HEK293 (cell line): ENCODE results near the gene RUSF1.
A peak's percentile ranks its signal among the peaks of the same experiment; 100 is the strongest.

Source experiments
- GFI1B ChIP-seq: fragments of 450-650 bp; formaldehyde crosslinking; IDR thresholded peaks from 2 replicates; pipeline ENCODE4 v1.5.1; 2016; ENCODE audit warnings: missing biosample characterization, missing genetic modification characterization
- SP2 ChIP-seq: fragments of 450-650 bp; formaldehyde crosslinking; IDR thresholded peaks from 2 replicates; pipeline ENCODE4 v1.5.1; 2016; ENCODE audit warnings: missing biosample characterization, missing genetic modification characterization
- ZBTB11 ChIP-seq: fragments of 450-650 bp; formaldehyde crosslinking; conservative IDR thresholded peaks from 2 replicates; pipeline ENCODE4 v1.5.1; 2016; ENCODE audit warnings: low read depth, missing biosample characterization, missing genetic modification characterization
- ZNF202 ChIP-seq: fragments of 450-650 bp; formaldehyde crosslinking; IDR thresholded peaks from 2 replicates; pipeline ENCODE4 v1.5.1; 2016; ENCODE audit warnings: missing biosample characterization, missing genetic modification characterization, borderline replicate concordance
- ZNF324 ChIP-seq: fragments of 450-650 bp; formaldehyde crosslinking; IDR thresholded peaks from 2 replicates; pipeline ENCODE4 v1.5.1; 2016; ENCODE audit warnings: missing biosample characterization, missing genetic modification characterization
- ZNF404 ChIP-seq: fragments of 450-650 bp; formaldehyde crosslinking; IDR thresholded peaks from 2 replicates; pipeline ENCODE4 v1.5.1; 2017; ENCODE audit warnings: missing biosample characterization, missing genetic modification characterization
- ZNF600 ChIP-seq: fragments of 450-650 bp; formaldehyde crosslinking; IDR thresholded peaks from 2 replicates; pipeline ENCODE4 v1.5.1; 2016; ENCODE audit warnings: missing biosample characterization, missing genetic modification characterization
- ZNF624 ChIP-seq: fragments of 450-650 bp; formaldehyde crosslinking; IDR thresholded peaks from 2 replicates; pipeline ENCODE4 v1.5.1; 2017; ENCODE audit warnings: missing biosample characterization, missing genetic modification characterization
- ZNF701 ChIP-seq: fragments of 450-650 bp; formaldehyde crosslinking; IDR thresholded peaks from 2 replicates; pipeline ENCODE4 v1.5.1; 2016; ENCODE audit warnings: missing biosample characterization, missing genetic modification characterization
- TF ChIP-seq, protein P1 (sequence below): fragments of 450-650 bp; formaldehyde crosslinking; IDR thresholded peaks from 2 replicates; pipeline ENCODE4 v1.5.1; 2016; ENCODE audit warnings: missing biosample characterization, missing genetic modification characterization
- TF ChIP-seq, protein P2 (sequence below): fragments of 450-650 bp; formaldehyde crosslinking; IDR thresholded peaks from 2 replicates; pipeline ENCODE4 v1.5.1; 2016; ENCODE audit warnings: missing biosample characterization, missing genetic modification characterization
- TF ChIP-seq, protein P3 (sequence below): fragments of 450-650 bp; formaldehyde crosslinking; IDR thresholded peaks from 2 replicates; pipeline ENCODE4 v1.5.1; 2016; ENCODE audit warnings: missing biosample characterization, missing genetic modification characterization, borderline replicate concordance

RUSF1 gene

GRCh38 chr16:31458844-31459686 is 49.1 kb downstream of the RUSF1 start, which contains the start of gene ARMC5 (continued):
- TF ChIP-seq ZNF324 (tag by site-specific recombination) (0 out of 2 replicates have a peak, but pooled peaks have one; percentile 69), GFI1B (no peak), ZNF701 (tag by site-specific recombination) (no peak), ZBTB11 (tag by site-specific recombination) (peak; percentile 94), ZNF202 (tag by site-specific recombination) (no peak), ZNF404 (tag by site-specific recombination) (no peak), ZNF624 (tag by site-specific recombination) (no peak), ZNF600 (tag by site-specific recombination) (peak; percentile 38; the same call in 1 of the 2 replicates), SP2 (tag by site-specific recombination) (peak; percentile 90)
- TF ChIP-seq, protein P1, sequence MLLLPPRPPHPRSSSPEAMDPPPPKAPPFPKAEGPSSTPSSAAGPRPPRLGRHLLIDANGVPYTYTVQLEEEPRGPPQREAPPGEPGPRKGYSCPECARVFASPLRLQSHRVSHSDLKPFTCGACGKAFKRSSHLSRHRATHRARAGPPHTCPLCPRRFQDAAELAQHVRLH (tag by site-specific recombination) = peak; percentile 72; the same call in 1 of the 2 replicates
- TF ChIP-seq, protein P2, sequence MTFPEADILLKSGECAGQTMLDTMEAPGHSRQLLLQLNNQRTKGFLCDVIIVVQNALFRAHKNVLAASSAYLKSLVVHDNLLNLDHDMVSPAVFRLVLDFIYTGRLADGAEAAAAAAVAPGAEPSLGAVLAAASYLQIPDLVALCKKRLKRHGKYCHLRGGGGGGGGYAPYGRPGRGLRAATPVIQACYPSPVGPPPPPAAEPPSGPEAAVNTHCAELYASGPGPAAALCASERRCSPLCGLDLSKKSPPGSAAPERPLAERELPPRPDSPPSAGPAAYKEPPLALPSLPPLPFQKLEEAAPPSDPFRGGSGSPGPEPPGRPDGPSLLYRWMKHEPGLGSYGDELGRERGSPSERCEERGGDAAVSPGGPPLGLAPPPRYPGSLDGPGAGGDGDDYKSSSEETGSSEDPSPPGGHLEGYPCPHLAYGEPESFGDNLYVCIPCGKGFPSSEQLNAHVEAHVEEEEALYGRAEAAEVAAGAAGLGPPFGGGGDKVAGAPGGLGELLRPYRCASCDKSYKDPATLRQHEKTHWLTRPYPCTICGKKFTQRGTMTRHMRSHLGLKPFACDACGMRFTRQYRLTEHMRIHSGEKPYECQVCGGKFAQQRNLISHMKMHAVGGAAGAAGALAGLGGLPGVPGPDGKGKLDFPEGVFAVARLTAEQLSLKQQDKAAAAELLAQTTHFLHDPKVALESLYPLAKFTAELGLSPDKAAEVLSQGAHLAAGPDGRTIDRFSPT = no peak
- TF ChIP-seq, protein P3, sequence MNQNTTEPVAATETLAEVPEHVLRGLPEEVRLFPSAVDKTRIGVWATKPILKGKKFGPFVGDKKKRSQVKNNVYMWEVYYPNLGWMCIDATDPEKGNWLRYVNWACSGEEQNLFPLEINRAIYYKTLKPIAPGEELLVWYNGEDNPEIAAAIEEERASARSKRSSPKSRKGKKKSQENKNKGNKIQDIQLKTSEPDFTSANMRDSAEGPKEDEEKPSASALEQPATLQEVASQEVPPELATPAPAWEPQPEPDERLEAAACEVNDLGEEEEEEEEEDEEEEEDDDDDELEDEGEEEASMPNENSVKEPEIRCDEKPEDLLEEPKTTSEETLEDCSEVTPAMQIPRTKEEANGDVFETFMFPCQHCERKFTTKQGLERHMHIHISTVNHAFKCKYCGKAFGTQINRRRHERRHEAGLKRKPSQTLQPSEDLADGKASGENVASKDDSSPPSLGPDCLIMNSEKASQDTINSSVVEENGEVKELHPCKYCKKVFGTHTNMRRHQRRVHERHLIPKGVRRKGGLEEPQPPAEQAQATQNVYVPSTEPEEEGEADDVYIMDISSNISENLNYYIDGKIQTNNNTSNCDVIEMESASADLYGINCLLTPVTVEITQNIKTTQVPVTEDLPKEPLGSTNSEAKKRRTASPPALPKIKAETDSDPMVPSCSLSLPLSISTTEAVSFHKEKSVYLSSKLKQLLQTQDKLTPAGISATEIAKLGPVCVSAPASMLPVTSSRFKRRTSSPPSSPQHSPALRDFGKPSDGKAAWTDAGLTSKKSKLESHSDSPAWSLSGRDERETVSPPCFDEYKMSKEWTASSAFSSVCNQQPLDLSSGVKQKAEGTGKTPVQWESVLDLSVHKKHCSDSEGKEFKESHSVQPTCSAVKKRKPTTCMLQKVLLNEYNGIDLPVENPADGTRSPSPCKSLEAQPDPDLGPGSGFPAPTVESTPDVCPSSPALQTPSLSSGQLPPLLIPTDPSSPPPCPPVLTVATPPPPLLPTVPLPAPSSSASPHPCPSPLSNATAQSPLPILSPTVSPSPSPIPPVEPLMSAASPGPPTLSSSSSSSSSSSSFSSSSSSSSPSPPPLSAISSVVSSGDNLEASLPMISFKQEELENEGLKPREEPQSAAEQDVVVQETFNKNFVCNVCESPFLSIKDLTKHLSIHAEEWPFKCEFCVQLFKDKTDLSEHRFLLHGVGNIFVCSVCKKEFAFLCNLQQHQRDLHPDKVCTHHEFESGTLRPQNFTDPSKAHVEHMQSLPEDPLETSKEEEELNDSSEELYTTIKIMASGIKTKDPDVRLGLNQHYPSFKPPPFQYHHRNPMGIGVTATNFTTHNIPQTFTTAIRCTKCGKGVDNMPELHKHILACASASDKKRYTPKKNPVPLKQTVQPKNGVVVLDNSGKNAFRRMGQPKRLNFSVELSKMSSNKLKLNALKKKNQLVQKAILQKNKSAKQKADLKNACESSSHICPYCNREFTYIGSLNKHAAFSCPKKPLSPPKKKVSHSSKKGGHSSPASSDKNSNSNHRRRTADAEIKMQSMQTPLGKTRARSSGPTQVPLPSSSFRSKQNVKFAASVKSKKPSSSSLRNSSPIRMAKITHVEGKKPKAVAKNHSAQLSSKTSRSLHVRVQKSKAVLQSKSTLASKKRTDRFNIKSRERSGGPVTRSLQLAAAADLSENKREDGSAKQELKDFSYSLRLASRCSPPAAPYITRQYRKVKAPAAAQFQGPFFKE (tag by site-specific recombination) = no peak
